Stimulated activated CD4-positive, alpha-beta T cell treated with anti-CD3 and anti-CD28 coated beads, Interleukin-12 subunit alpha, Interleukin-12 subunit beta, amount 100 ng/mL, for 48 hours (primary cell): ENCODE measurements around the gene SRPK3.
"Not testable (repeated sequence)": the region's sequence is repeated elsewhere in the genome, so short reads cannot be mapped to it uniquely, and the experiment has no call there.

Source experiments
- DNase-seq, 3 donors: peaks; one replicate each; pipeline ENCODE4 v3.0.0-alpha.2; 2020; ENCODE audit warnings: low read depth in 2 of 3, low spot score in 1 of 3

SRPK3 gene

DNA sequence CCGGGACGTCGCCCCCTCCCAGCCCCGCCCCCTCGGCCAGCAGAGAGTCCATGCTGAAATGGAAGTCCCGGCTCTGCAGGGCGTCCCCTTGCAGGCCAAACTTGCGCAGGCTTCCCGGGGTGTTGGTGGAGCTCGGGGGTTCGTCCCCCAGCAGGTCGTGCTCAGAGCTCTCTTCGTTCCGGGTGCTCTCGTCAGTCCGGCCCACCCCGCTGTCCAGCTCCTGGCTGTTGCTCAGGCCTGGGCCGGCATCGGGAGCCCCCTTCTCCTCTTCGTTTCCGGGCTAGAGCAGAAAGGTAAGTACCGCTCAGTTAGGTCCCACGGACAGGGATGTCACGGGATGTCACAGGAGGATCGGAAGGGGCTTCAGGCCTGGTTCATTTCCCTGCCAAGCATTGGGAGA is 23.8 kb downstream of the SRPK3 start:
- no peak for DNase-seq

- no peak for DNase-seq
Observed at GRCh38 chrX:153805436-153805835, 24.6 kb downstream of the SRPK3 start.

DNA sequence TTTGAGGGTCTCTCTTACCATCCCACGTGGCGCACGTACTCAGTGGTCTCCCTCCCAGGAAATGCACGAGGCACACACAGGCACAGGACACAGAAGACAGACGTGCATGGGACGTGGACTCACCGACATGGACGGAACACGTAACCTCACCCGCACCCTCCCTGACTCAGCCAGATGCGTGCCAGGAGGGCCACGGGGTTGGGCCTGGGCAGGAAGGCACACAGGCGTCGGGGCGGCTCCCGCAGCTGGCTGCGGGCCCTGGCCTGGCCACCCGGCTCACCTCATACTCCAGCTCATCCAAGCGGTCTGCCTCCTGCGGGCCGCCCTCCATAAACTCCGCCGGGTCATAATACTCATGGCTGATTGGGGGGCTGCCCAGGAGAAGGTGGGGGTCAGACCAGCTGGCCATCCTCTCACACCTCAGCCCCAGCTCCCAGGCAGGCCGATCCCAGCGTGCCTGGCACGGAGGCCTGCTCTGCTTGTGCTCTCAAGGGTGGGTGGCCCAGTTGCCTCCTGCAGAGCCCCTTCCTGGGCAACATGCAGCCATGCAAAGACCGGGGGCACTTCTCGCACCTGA is 26.2 kb downstream of the SRPK3 start:
- no peak for DNase-seq

- DNase-seq = no peak
Observed at GRCh38 chrX:153807976-153808375, 27.1 kb downstream of the SRPK3 start.

- no peak for DNase-seq
Observed at GRCh38 chrX:153812220-153812619, 31.4 kb downstream of the SRPK3 start.

GRCh38 chrX:153813161-153813560 is 32.3 kb downstream of the SRPK3 start:
- DNase-seq = no peak

- DNase-seq = no peak
Observed at GRCh38 chrX:153814591-153815315, 33.9 kb downstream of the SRPK3 start.

DNA sequence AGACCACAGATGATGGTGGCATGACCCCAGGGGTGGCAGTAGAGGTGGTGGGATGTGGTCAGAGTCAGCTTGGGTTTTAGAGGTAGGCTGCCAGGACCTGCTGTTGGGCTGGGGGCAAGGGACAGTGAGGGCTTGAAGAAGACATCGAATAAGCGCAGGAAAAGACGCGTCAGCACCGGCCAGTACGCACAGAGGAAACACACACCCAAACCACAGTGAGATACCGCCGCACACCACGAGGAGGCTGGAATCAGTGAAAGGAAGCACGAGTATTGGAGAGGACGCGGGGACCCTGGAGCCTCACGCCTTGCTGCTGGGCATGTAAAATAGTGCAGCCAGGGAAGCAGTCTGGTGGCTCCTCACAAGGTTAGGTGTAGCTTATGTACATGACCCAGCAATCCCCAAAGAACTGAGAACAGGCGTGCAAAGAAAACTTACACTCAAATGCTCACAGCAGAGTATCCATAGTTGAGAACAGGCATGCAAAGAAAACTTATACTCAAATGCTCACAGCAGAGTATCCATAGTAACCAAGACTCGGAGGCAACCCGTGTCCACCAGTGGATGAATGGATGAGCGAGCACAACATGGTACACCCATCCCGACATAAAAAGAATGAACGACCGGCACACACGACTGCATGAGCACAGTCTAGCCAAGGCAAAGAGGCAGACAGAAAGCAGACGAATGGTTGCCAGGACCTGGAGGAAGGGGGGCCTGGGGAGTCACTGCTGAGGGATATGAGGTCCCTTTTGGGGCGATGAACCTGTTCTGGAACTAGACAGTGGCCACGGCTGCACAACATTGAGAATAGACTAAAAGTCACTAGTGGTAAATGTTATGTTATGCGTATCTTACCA is 36.2 kb downstream of the SRPK3 start:
- DNase-seq = peak in 1 of 3 donors; percentile 16

GRCh38 chrX:153818064-153818463 is 37.2 kb downstream of the SRPK3 start:
- DNase-seq = not testable (repeated sequence)

DNA sequence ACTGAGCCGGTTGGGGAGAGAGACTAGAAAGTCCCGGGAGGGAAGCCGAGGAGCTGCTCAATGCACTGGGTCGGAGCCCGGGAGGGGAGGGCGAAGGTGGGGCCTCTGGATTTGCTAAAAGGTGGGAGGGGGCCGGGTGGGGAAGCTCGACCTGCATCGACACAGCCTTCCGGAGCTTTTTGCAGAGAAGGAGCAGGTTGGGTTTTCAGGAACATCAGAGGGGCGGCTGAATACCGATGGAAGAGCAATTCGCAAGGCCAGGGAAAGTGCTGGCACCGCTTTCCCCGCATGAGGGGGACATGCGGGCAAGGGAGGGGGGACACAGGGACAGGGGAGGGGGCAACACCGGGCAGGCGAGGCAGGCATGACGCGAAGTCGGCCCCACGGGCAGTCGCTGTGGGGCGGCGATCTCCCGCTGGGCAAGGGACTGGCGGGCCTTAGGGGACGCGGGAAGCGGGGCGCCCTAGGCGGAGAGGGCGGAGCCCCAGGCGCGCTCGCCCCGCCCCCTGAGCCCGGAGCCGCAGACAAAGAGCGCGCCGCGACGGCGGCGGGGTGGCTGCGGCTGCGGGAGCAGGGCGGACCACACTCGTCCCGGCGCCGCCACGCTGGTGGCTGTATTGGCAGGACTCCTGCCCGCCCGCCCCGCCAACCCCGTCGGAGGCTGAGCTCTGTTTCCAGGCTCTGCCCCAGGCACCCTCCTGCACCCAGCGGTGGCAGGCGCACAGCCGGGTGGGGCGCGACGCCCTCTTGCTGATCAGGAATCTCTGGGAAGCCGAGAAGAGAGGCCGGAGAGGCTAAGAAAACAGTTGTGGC is 37.9 kb downstream of the SRPK3 start:
- DNase-seq = peak in 2 of 3 donors; percentile 25 to 43

DNA sequence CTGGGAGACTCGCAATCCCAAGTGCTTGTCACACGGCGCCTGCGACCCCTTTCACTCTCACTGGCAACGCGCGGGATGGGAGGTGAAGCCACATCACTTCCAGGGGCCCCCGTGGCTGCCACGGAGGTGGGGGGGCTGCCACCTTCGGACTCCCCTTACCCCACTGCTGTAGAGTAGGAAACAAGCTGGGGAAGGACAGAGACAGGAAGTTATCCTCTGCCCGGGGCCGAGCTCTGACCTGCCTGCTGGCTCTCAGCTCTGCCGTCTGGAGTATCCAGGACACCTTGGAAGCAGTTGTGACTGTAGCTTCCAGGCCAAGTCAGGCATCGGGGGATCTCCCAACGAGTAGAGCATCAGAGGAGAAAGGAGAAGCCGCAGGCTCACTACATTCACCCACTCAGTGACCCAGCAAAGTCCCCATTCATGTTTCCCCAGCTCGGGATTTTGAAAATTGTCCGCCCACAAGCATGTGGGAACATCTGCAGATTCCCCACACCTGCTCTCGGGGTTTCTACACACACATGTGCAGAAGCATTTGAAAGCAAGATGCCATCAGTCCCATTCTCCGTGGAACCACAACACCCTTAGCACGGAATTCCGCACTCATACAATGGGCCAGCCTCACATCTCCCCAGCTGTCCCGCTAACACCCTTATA is 38.7 kb downstream of the SRPK3 start:
- no peak for DNase-seq

GRCh38 chrX:153820601-153821000 is 39.8 kb downstream of the SRPK3 start:
- no peak for DNase-seq

DNA sequence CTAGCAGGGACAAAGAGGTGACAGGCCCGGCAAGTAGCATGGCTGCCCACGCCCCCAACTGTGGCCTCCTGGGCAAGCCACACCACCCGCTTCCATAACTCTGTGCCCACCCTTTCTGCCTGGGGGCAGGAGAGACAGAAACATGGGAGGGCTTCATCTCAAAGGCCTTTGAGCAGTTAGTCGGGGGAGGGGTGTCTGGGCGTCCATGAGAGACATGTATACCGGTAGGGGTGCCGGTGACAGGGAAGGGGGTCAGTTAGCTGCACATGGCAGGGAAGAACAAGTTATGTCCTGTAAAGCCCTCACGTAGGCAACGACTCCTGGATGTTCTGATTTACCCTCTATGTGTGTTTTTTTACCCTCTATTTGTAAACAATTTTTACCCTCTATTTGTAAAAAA is 40.2 kb downstream of the SRPK3 start:
- DNase-seq = no peak

DNA sequence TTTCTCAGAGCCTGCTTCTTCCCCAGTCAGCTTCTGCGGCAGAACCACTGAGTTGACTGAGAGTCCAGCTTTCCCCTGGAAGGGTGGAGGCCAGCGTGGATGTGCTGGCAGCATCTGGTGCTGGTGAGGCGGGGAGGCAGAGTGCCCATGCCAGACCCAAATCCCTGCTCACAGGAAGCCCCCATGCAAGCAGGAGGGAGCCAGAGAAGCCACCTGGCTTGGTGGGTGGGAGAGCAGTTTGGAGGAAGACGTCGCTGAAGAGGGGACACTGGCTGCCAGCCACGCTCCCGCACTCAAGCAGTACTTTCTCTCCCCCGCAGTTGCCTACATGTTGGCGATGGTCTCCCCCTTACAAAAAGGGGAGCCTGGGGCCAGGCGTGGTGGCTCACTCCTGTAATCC is 43.5 kb downstream of the SRPK3 start:
- DNase-seq = no peak

DNA sequence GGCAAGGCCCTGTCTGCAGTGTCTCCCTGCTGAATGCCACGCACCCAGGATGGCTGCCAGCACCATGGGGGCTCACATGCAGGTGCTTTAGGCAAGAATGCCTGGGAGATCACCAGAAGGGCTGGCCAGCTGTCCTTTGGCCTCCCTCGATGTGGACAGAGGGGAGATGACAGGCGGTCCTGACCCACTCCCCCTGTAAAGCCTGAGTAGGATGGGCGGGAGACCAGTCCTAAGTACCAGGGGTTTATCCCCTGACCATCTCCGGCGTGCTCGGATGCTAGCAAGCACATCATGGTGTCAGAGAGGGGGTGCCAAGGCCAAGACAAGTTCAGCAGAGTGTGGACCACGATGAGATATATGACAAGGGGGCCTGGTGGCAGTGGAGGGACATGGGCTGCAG is 44.2 kb downstream of the SRPK3 start:
- DNase-seq = no peak

DNA sequence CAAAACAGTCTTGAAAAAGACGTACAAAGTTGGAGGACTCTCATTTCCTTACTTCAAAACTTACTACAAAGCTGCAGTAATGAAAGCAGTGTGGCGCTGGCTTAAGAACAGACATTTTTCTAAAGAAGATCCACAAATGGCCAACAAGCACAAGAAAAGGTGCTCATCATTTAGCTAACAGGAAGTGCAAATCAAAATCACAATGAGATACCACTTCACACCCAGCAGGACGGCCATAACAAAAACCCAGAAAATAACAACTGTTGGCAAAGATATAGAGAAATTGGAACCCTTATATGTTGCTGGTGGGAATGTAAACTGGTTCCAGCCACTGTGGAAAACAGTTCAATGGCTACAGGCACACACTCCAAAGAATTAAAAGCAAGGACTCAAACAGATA is 46.2 kb downstream of the SRPK3 start:
- DNase-seq = no peak

DNA sequence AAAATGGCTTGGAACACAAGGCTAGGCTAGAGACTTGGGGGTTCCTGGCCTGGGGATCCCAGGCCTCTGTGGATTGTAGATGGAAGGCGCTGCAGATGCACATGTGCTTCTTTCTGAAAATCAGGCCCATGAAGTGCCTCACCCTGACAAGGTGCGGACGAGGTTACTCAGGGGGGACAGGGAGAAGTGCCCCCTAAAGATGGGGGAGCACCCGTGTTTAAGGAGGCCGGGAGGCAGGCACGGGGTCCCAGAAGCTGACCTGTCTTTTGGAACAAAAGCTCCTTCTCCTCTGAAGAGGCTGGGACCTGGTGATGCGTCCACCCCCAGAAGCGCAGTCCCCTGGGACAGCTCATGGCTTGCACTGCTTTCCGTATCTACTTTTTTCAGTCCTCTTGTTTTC is 47.1 kb downstream of the SRPK3 start:
- no peak for DNase-seq

GRCh38 chrX:153828308-153828707 is 47.5 kb downstream of the SRPK3 start:
- DNase-seq = no peak

GRCh38 chrX:153828723-153829548 is 48.1 kb downstream of the SRPK3 start:
- DNase-seq = no peak

GRCh38 chrX:153829549-153829798 is 48.6 kb downstream of the SRPK3 start:
- DNase-seq = no peak
